Measurements from ENCODE around the gene ULK1. TPM values are rescaled to one million over a fixed set of nuclear protein-coding genes. Genes with fewer than 3 reads are reported as not detected.

ULK1 gene
- total RNA-seq, 1 experiment from 2014 or later = 67.8 TPM

DNA sequence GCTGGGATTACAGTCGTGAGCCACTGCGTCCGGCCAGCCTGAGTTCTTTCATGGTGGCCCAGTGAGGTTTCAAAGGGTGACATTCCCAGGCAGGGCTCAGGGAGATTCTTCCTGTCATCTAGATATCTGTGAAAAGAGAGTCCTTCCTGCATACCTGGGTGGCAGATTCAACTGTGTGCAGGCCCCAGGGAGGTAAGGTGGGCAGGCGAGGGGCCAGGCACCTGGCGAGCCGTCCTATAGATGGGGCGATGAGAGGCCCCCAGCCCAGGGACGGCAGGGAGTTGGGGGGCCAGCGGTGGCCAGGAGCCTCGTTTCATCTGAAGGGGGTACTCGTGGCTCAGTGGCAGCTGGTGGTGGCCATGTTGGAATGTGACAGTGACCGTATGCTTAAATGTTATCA is 48.2 kb downstream of the ULK1 start:
- Mint-ChIP-seq H3K4me3 (no peak overlapping the region), H3K27ac (no peak overlapping the region), H3K9me3 (no peaks in the 10 kb centered on the region), H3K27me3 (ENCODE audit: low read depth) (no peaks in the 10 kb centered on the region), H3K36me3 (peaks cover 65% of the 10 kb centered on the region), H3K4me1 (peaks cover 5% of the 10 kb centered on the region)
- TF ChIP-seq, protein P1, sequence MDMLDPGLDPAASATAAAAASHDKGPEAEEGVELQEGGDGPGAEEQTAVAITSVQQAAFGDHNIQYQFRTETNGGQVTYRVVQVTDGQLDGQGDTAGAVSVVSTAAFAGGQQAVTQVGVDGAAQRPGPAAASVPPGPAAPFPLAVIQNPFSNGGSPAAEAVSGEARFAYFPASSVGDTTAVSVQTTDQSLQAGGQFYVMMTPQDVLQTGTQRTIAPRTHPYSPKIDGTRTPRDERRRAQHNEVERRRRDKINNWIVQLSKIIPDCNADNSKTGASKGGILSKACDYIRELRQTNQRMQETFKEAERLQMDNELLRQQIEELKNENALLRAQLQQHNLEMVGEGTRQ (CRISPR knock-in tag; IDR thresholded peaks at IDR 0.05) = no peak
- TF ChIP-seq, protein P2, sequence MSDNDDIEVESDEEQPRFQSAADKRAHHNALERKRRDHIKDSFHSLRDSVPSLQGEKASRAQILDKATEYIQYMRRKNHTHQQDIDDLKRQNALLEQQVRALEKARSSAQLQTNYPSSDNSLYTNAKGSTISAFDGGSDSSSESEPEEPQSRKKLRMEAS (CRISPR knock-in tag; IDR thresholded peaks at IDR 0.05) = no peak
- TF ChIP-seq, protein P3, sequence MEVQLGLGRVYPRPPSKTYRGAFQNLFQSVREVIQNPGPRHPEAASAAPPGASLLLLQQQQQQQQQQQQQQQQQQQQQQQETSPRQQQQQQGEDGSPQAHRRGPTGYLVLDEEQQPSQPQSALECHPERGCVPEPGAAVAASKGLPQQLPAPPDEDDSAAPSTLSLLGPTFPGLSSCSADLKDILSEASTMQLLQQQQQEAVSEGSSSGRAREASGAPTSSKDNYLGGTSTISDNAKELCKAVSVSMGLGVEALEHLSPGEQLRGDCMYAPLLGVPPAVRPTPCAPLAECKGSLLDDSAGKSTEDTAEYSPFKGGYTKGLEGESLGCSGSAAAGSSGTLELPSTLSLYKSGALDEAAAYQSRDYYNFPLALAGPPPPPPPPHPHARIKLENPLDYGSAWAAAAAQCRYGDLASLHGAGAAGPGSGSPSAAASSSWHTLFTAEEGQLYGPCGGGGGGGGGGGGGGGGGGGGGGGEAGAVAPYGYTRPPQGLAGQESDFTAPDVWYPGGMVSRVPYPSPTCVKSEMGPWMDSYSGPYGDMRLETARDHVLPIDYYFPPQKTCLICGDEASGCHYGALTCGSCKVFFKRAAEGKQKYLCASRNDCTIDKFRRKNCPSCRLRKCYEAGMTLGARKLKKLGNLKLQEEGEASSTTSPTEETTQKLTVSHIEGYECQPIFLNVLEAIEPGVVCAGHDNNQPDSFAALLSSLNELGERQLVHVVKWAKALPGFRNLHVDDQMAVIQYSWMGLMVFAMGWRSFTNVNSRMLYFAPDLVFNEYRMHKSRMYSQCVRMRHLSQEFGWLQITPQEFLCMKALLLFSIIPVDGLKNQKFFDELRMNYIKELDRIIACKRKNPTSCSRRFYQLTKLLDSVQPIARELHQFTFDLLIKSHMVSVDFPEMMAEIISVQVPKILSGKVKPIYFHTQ (CRISPR knock-in tag; IDR thresholded peaks at IDR 0.05) = no peak
- TF ChIP-seq GTF2I (CRISPR knock-in tag; conservative IDR thresholded peaks at IDR 0.05) (no peak), ZNF671 (CRISPR knock-in tag; IDR thresholded peaks at IDR 0.05) (no peak), CREB1 (CRISPR knock-in tag; IDR thresholded peaks at IDR 0.05) (no peak), SMAD3 (CRISPR knock-in tag; IDR thresholded peaks at IDR 0.05; ENCODE audit: borderline replicate concordance) (no peak), ZBTB21 (CRISPR knock-in tag; IDR thresholded peaks at IDR 0.05; ENCODE audit: borderline replicate concordance) (no peak), NR2C2 (CRISPR knock-in tag; IDR thresholded peaks at IDR 0.05) (no peak), MYBL2 (CRISPR knock-in tag; IDR thresholded peaks at IDR 0.05) (no peak), GRHL2 (CRISPR knock-in tag; IDR thresholded peaks at IDR 0.05; ENCODE audit: insufficient replicate concordance, severe bottlenecking) (no peak), MXD4 (CRISPR knock-in tag; IDR thresholded peaks at IDR 0.05; ENCODE audit: borderline replicate concordance) (no peak), FOXJ3 (CRISPR knock-in tag; IDR thresholded peaks at IDR 0.05; ENCODE audit: borderline replicate concordance) (no peak), ZNF121 (CRISPR knock-in tag; IDR thresholded peaks at IDR 0.05) (no peak), CBFB (CRISPR knock-in tag; IDR thresholded peaks at IDR 0.05; ENCODE audit: low read depth) (no peak), TEAD1 (CRISPR knock-in tag; IDR thresholded peaks at IDR 0.05) (no peak)
- TF ChIP-seq, protein P4, sequence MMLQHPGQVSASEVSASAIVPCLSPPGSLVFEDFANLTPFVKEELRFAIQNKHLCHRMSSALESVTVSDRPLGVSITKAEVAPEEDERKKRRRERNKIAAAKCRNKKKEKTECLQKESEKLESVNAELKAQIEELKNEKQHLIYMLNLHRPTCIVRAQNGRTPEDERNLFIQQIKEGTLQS (CRISPR knock-in tag; conservative IDR thresholded peaks at IDR 0.05) = no peak
- TF ChIP-seq, protein P5, sequence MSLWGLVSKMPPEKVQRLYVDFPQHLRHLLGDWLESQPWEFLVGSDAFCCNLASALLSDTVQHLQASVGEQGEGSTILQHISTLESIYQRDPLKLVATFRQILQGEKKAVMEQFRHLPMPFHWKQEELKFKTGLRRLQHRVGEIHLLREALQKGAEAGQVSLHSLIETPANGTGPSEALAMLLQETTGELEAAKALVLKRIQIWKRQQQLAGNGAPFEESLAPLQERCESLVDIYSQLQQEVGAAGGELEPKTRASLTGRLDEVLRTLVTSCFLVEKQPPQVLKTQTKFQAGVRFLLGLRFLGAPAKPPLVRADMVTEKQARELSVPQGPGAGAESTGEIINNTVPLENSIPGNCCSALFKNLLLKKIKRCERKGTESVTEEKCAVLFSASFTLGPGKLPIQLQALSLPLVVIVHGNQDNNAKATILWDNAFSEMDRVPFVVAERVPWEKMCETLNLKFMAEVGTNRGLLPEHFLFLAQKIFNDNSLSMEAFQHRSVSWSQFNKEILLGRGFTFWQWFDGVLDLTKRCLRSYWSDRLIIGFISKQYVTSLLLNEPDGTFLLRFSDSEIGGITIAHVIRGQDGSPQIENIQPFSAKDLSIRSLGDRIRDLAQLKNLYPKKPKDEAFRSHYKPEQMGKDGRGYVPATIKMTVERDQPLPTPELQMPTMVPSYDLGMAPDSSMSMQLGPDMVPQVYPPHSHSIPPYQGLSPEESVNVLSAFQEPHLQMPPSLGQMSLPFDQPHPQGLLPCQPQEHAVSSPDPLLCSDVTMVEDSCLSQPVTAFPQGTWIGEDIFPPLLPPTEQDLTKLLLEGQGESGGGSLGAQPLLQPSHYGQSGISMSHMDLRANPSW (CRISPR knock-in tag; conservative IDR thresholded peaks at IDR 0.05; ENCODE audit: low read depth) = no peak
- TF ChIP-seq, protein P6, sequence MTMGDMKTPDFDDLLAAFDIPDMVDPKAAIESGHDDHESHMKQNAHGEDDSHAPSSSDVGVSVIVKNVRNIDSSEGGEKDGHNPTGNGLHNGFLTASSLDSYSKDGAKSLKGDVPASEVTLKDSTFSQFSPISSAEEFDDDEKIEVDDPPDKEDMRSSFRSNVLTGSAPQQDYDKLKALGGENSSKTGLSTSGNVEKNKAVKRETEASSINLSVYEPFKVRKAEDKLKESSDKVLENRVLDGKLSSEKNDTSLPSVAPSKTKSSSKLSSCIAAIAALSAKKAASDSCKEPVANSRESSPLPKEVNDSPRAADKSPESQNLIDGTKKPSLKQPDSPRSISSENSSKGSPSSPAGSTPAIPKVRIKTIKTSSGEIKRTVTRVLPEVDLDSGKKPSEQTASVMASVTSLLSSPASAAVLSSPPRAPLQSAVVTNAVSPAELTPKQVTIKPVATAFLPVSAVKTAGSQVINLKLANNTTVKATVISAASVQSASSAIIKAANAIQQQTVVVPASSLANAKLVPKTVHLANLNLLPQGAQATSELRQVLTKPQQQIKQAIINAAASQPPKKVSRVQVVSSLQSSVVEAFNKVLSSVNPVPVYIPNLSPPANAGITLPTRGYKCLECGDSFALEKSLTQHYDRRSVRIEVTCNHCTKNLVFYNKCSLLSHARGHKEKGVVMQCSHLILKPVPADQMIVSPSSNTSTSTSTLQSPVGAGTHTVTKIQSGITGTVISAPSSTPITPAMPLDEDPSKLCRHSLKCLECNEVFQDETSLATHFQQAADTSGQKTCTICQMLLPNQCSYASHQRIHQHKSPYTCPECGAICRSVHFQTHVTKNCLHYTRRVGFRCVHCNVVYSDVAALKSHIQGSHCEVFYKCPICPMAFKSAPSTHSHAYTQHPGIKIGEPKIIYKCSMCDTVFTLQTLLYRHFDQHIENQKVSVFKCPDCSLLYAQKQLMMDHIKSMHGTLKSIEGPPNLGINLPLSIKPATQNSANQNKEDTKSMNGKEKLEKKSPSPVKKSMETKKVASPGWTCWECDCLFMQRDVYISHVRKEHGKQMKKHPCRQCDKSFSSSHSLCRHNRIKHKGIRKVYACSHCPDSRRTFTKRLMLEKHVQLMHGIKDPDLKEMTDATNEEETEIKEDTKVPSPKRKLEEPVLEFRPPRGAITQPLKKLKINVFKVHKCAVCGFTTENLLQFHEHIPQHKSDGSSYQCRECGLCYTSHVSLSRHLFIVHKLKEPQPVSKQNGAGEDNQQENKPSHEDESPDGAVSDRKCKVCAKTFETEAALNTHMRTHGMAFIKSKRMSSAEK (CRISPR knock-in tag; IDR thresholded peaks at IDR 0.05; ENCODE audit: borderline replicate concordance) = no peak
- TF ChIP-seq, protein P7, sequence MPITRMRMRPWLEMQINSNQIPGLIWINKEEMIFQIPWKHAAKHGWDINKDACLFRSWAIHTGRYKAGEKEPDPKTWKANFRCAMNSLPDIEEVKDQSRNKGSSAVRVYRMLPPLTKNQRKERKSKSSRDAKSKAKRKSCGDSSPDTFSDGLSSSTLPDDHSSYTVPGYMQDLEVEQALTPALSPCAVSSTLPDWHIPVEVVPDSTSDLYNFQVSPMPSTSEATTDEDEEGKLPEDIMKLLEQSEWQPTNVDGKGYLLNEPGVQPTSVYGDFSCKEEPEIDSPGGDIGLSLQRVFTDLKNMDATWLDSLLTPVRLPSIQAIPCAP (CRISPR knock-in tag; IDR thresholded peaks at IDR 0.05) = no peak
- CTCF ChIA-PET = no interaction called here
- DNase-seq (ENCODE audit: low spot score) (no peak), ATAC-seq (no peak)
- POLR2A ChIA-PET = no interaction called here
